AG04449 (cell line): ENCODE measurements around the gene ATG12.

Experiments used
- CTCF ChIA-PET: fragments of 350-600 bp; formaldehyde crosslinking; extraction: SDS; loops from one replicate; lab custom pipeline; 2021; ENCODE audit warnings: antibody characterized with exemption; lab: Yijun Ruan, JAX
- POLR2A ChIA-PET: fragments of 400-600, 350-600 bp; formaldehyde crosslinking; extraction: SDS; loops from one replicate; lab custom pipeline; 2020; ENCODE audit warnings: antibody characterized with exemption, inconsistent platforms; lab: Yijun Ruan, JAX
- DNase-seq: peaks from one replicate; pipeline ENCODE4 v3.0.0-alpha.2; 2010; ENCODE audit warnings: low read depth, low spot score
- H3K4me3 ChIP-seq: 2 replicates; pipeline ENCODE4 v1.5.1; 2011; ENCODE audit warnings: low read depth, mild to moderate bottlenecking, control low read depth, low read length
- CTCF ChIP-seq: IDR thresholded peaks from one replicate; pipeline ENCODE4 v1.5.1; 2011; ENCODE audit warnings: mild to moderate bottlenecking, moderate library complexity, low read length, control low read depth, inconsistent platforms; ENCODE audit not compliant: insufficient read depth; ENCODE audit errors: missing control alignments

ATG12 gene

GRCh38 chr5:115820846-115821245, 20.5 kb downstream of the ATG12 start:
- CTCF ChIA-PET = no interaction called here
- TF ChIP-seq CTCF = no peak
- no peak overlapping the region for H3K4me3 ChIP-seq

GRCh38 chr5:115818821-115819220, 22.5 kb downstream of the ATG12 start:
- CTCF ChIA-PET = interaction anchor here (0.9 kb wide), 1 partner anchor 21 kb away, joined by 3 read pairs; no protein-coding TSS in a partner anchor
- POLR2A ChIA-PET = no interaction called here
- no peak for TF ChIP-seq CTCF
- H3K4me3 ChIP-seq = no peak overlapping the region
- DNase-seq = no peak

More at GRCh38 chr5:115820846-115821245, 20.5 kb downstream of the ATG12 start:
- POLR2A ChIA-PET = no interaction called here
- no peak for DNase-seq

GRCh38 chr5:115817386-115817785, 24.0 kb downstream of the ATG12 start:
- CTCF ChIA-PET = no interaction called here
- H3K4me3 ChIP-seq = no peak overlapping the region
- DNase-seq = no peak
- TF ChIP-seq CTCF = no peak
- POLR2A ChIA-PET = no interaction called here

GRCh38 chr5:115816226-115817081, 24.9 kb downstream of the ATG12 start, which contains the start of gene CDO1:
TSS of gene CDO1 (minus strand) at chr5:115816659. CDS start at chr5:115816397, 262 bp downstream.
- TF ChIP-seq CTCF = no peak
- ChIA-PET POLR2A (no interaction called here), CTCF (interaction anchor here (2.0 kb wide), 1 partner anchor 182 kb away, joined by 7 read pairs; no protein-coding TSS in a partner anchor)
- no peak for DNase-seq
- peak within 1 kb of the TSS; percentile 64 for H3K4me3 ChIP-seq

- H3K4me3 ChIP-seq = peak overlapping the region; percentile 64
- no peak for DNase-seq
- ChIA-PET CTCF (interaction anchor here (2.0 kb wide), 1 partner anchor 181 kb away, joined by 7 read pairs; no protein-coding TSS in a partner anchor), POLR2A (no interaction called here)
- no peak for TF ChIP-seq CTCF
These were observed 25.6 kb downstream of the ATG12 start for GRCh38 chr5:115815693-115816225.
